GM12891 (cell line): ENCODE measurements around the gene NINJ1.

ENCODE experiments used
- DNase-seq: peaks from one replicate; pipeline ENCODE4 v3.0.0; 2011; ENCODE audit warnings: low spot score; ENCODE audit not compliant: insufficient read length
- FAIRE-seq: peaks from 2 replicates; lab custom pipeline; 2011; peaks lifted over from hg19 to GRCh38; lab: Jason Lieb, UNC
- PAX5 ChIP-seq: IDR thresholded peaks from 2 replicates; pipeline ENCODE4 v1.6.1; 2011; ENCODE audit warnings: low read length, moderate library complexity, mild to moderate bottlenecking; ENCODE audit not compliant: insufficient read depth, severe bottlenecking
- POLR2A ChIP-seq: IDR thresholded peaks from 2 replicates; pipeline ENCODE4 v1.6.1; 2011; ENCODE audit warnings: low read depth, low read length, control low read depth
- POLR2AphosphoS5 ChIP-seq: IDR thresholded peaks from 2 replicates; pipeline ENCODE4 v1.6.1; 2011; ENCODE audit warnings: low read depth, low read length, control low read depth
- POU2F2 ChIP-seq: IDR thresholded peaks from 2 replicates; pipeline ENCODE4 v1.6.1; 2011; ENCODE audit warnings: low read depth, mild to moderate bottlenecking, control low read depth, low read length, moderate library complexity
- SPI1 ChIP-seq: IDR thresholded peaks from 2 replicates; pipeline ENCODE4 v1.6.1; 2011; ENCODE audit warnings: low read depth, low read length, control low read depth
- TAF1 ChIP-seq: IDR thresholded peaks from 2 replicates; pipeline ENCODE4 v1.6.1; 2011; ENCODE audit warnings: low read depth, low read length, control low read depth

NINJ1 gene

GRCh38 chr9:93143830-93144530 is 9.9 kb upstream of the NINJ1 start:
- DNase-seq: no peak
- peak; percentile 87 for FAIRE-seq

GRCh38 chr9:93141771-93142483 is 7.9 kb upstream of the NINJ1 start:
- FAIRE-seq (no peak), DNase-seq (no peak)
- TF ChIP-seq POLR2A: no peak
- TF ChIP-seq POLR2AphosphoS5: no peak
- no peak for TF ChIP-seq PAX5
- TF ChIP-seq SPI1: no peak
- TF ChIP-seq POU2F2: no peak
- TF ChIP-seq TAF1: no peak

More at GRCh38 chr9:93143830-93144530, 9.9 kb upstream of the NINJ1 start:
- no peak for TF ChIP-seq PAX5
- no peak for TF ChIP-seq SPI1
- TF ChIP-seq POLR2A: no peak
- no peak for TF ChIP-seq POLR2AphosphoS5
- no peak for TF ChIP-seq POU2F2
- no peak for TF ChIP-seq TAF1

GRCh38 chr9:93139365-93140182 is 5.5 kb upstream of the NINJ1 start:
- FAIRE-seq (peak; percentile 67), DNase-seq (no peak)
- TF ChIP-seq TAF1 (no peak), SPI1 (no peak), POU2F2 (no peak), POLR2AphosphoS5 (no peak), PAX5 (no peak), POLR2A (no peak)

DNA sequence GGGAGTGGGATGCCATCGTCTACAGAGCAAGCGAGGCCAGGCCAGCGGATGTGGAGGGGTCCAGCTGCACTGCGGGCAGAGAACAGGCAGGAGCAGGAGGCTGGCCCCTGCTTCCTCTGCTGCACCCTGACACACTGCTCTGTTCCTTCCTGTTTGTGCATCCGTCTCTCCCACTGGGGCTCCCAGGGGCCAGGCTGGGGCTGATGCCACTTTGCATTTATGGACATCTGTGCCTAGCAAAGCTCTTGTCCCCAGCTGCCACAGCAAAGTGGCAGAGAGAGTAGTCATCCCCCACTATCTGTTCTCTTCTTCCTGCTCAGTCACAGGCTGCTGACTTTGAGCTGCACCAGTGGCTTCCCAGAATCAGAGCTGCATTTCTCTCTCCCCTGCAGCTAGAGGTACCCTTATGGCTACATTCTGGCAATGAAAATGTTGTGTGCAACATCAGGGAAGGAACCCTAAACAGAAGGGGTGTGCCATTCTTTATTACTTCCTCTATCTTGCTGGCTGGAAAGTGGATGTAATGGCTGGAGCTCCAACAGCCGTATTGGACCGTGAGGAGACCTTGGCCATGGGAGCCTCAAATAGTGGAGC is 4.2 kb upstream of the NINJ1 start:
- no peak for DNase-seq
- FAIRE-seq: peak; percentile 89
- no peak for TF ChIP-seq POLR2A
- peak; percentile 92 for TF ChIP-seq PAX5

- FAIRE-seq (no peak), DNase-seq (no peak)
- no peak for TF ChIP-seq TAF1
- no peak for TF ChIP-seq POU2F2
- no peak for TF ChIP-seq PAX5
- no peak for TF ChIP-seq POLR2AphosphoS5
- no peak for TF ChIP-seq SPI1
- no peak for TF ChIP-seq POLR2A
Observed at GRCh38 chr9:93137362-93137761, 3.3 kb upstream of the NINJ1 start.

- FAIRE-seq (no peak), DNase-seq (no peak)
- TF ChIP-seq POLR2AphosphoS5: no peak
- no peak for TF ChIP-seq POU2F2
- TF ChIP-seq TAF1: no peak
- TF ChIP-seq SPI1: no peak
- no peak for TF ChIP-seq POLR2A
- no peak for TF ChIP-seq PAX5
Observed at GRCh38 chr9:93136011-93136440, 2.0 kb upstream of the NINJ1 start.

DNA sequence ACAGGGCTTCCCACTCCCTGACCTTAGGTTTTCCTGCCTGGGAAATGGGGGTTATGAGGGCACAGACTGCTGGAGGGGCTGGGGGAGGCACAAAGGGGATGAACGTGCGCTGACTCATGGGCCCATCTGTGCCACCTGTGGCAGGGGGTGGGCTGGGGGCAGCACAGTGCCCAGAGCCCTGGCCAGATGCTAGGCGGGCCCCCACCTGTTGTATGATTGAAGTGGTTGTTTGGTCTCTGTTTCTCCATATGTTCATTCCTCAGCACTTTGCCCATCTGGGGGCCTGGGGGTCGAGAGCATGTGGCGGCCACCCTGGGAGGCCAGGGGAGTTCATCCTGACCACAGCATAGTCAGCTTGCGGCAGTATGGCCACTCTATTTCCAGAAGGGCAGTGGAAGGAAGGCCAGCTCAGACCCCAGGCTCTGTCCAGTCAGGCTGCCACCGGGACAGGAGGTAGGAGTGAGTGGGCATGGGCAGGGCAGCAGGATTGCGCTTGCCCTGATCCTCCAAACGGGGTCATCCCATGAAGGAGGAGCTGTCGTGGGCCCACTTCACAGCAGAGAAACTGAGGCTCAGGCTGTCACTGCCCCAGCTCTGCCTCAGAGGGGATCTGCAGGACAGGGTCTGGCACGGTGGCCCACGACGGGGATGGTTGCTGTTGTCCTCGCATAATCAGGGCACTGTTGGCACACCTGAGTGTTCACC is 841 bp upstream of the NINJ1 start:
- FAIRE-seq: no peak
- DNase-seq: no peak
- no peak for TF ChIP-seq POLR2A

DNA sequence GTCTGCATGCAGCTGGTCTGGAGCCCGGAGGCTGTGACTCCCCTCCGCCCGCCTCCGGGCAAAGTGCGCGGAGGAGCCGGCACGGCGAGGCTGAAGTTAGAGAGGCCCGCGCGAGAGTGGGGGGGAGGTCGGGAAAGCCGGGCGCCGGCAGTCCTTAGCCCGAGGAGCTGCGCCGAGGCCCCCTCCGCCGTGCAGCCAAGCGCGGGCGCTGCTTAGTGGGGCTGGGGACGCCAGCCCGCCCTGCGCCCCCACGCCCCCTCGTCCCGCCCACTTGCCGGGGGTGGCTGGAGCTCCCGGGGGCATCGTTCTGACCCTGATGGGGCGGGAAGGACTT is 403 bp downstream of the NINJ1 start:
- FAIRE-seq: no peak
- TF ChIP-seq POLR2A: no peak
- TF ChIP-seq PAX5: no peak
- no peak for TF ChIP-seq SPI1
- TF ChIP-seq POLR2AphosphoS5: no peak

GRCh38 chr9:93132946-93133680 is 938 bp downstream of the NINJ1 start:
- FAIRE-seq: peak; percentile 57
- DNase-seq: no peak
- no peak for TF ChIP-seq PAX5
- no peak for TF ChIP-seq POLR2A
- no peak for TF ChIP-seq POLR2AphosphoS5
- no peak for TF ChIP-seq POU2F2

More for the DNA sequence above, 403 bp downstream of the NINJ1 start:
- DNase-seq: peak; percentile 76
